Inflammatory macrophage treated with lipopolysaccharide for 4 hours (primary cell): ENCODE results near the gene MYO6.

Source experiments
- DNase-seq: peaks from one replicate; pipeline ENCODE4 v3.0.0-alpha.2; 2020

Gene MYO6

GRCh38 chr6:75830959-75831885 lies 82.2 kb downstream of the MYO6 start:
- no peak for DNase-seq

GRCh38 chr6:75834447-75834846 lies 85.4 kb downstream of the MYO6 start:
- DNase-seq: no peak

DNA sequence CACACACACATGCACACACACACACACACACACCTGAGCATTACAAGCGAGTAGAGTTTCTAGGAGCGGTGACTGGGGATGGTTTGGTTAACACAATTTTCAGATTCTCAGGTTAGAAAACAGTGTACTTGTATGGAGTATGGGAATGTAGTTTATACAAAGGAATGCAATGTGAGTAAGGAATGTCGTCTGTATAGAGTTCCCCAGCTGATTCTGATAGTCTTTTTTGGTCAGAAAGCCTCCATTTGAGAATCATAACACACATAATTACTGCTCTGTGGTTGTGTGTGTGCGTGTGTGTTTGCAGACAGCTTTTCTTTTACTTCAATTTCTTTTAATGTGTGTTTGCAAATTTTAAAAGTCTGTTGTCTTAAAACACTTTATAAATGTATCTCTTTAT lies 93.2 kb downstream of the MYO6 start:
- no peak for DNase-seq

DNA sequence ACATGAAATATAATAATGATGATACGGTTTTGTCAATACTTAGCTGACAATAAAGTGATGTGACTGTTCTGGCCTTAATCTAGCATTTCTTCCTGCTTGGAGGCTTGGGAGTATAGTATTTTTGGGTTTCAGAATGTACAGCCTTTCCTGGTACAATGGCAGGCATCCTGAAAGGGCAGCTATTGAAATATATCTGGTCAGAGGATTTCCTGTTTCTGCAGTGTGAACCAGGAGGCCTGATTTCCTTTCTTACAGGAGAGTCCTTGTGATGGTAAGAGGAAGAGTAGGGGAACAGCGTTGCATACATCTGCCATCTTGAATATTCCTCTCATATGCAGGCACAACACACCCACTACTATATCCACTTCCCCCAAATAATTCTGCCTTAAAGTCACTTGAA lies 93.7 kb downstream of the MYO6 start:
- no peak for DNase-seq

GRCh38 chr6:75843396-75843795 lies 94.4 kb downstream of the MYO6 start:
- no peak for DNase-seq

DNA sequence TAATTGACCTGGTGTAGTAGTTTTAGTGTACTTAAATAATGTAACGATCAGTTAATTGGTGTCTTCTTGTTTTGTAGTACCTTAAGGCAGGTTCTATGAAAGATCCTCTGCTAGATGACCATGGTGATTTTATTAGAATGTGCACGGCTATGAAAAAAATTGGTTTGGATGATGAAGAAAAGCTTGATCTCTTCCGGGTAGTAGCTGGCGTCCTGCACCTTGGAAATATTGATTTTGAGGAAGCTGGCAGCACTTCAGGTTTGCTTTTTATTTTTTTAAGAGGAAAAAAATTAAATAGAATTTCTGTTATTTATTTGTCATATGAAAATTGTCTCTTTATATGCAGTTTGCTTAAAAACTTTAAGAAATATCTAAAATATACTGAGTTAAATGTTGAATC lies 99.2 kb downstream of the MYO6 start:
- no peak for DNase-seq

GRCh38 chr6:75849329-75850025 lies 100.4 kb downstream of the MYO6 start:
- DNase-seq: no peak

GRCh38 chr6:75850026-75850833 lies 101.2 kb downstream of the MYO6 start:
- no peak for DNase-seq

- peak; percentile 1 for DNase-seq
These were observed 103.7 kb downstream of the MYO6 start for GRCh38 chr6:75852721-75853120.

DNA sequence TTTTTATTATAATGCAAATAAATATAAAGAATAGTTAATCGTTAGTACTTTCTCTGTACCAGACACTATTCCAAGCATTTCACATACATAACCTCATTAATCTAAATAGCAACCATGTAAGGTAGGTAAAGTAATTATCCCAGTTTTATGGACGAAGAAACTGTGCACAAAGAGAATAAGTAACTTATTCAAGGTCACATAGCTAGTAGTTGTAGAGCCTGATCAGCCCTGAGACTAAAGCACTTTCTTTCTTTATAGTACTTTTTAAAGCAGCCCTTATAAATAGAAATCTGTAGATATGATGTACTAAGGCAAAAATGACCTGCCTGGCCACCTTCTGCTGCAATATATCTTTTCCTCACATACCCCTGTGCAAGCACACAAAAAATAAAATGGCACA lies 104.8 kb downstream of the MYO6 start:
- no peak for DNase-seq

DNA sequence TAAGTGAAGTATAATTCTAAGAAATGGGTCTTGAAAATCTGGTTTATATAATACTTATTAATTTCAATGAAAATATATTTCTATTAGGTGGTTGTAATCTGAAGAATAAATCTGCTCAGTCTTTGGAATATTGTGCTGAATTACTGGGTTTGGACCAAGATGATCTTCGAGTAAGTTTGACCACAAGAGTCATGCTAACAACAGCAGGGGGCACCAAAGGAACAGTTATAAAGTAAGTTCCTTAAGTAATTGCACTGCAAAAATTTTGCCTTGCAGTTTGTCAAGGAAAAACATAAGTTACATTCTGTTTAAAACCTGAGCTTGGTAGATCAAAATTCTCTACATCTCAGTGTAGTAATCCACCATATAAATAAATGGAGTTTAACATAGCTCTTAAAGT lies 106.0 kb downstream of the MYO6 start:
- DNase-seq: peak; percentile 54

DNA sequence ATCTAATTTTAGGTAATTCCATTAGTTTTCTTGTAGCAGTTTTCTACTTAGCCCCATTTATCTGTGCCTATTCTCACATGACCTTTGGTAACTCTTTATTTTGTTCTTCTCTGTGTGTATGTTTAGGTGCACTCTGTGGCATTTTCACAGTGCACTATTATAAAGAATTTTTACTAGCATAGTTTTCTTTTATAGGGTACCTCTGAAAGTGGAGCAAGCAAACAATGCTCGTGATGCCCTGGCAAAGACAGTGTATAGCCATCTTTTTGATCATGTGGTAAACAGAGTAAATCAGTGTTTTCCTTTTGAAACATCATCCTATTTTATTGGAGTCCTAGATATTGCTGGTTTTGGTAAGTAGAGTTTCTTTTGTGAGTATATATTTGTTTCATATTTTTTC lies 107.9 kb downstream of the MYO6 start:
- DNase-seq: no peak

DNA sequence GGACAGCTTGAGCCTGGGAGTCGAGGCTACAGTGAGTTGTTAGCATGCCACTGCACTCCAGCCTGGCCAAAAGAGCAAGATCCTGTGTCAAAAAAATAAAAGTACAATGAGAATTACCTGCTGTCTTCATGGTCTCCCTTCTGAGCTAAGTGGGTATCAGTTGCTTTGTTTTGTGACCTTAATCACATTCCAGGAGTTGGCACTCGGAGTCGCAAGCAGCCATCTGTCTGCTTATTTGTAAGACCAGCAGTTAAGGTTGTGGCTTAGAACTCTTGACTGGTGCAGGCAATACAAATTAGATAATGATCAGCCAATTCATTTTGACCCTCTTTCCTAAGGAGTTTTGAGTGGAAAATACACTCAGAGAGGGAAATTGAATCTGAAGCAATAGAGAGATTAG lies 114.0 kb downstream of the MYO6 start:
- no peak for DNase-seq

- no peak for DNase-seq
These were observed 114.7 kb downstream of the MYO6 start for GRCh38 chr6:75863784-75864183.

GRCh38 chr6:75864446-75864845 lies 115.4 kb downstream of the MYO6 start:
- DNase-seq: no peak

GRCh38 chr6:75870389-75870788 lies 121.3 kb downstream of the MYO6 start:
- DNase-seq: no peak

DNA sequence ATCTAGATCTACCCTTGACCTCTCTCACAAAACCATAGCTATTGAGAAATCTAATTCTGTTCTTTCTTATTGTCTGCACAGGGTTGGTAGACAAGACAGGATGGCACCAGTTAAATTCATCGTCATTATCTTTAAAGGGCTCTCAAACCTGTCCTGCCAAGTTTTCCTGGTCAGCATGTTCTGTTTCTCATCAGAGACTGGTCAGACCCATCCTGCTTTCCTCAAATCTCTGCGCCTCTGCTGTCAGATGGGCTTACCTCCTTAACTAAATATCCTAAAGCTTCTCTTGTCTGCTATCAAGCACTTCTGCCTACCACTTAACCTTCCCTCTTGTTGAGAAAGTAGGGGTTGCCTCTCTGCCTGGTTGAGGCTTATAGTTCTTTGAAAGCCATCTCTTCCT lies 125.2 kb downstream of the MYO6 start:
- no peak for DNase-seq

GRCh38 chr6:75876152-75876551 lies 127.1 kb downstream of the MYO6 start:
- DNase-seq: no peak

GRCh38 chr6:75880305-75880704 lies 131.3 kb downstream of the MYO6 start:
- no peak for DNase-seq

DNA sequence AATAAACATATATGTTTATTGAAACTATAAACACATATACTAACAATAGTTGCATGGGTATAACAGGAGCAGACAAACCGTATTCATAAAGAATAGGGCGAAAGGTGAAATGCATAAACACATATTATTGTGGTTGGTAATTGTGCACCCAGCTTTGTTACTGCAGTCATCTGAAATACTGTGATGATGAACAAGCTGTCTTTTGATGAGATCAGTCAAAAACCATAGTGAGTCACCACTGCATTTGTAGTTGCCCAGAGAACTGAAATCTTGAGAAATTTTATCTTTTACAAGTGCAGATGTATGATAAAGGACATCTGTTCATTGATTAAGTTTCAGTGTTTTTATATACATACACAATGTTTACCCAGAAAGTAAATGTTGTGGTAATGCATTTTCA lies 133.7 kb downstream of the MYO6 start:
- peak; percentile 3 for DNase-seq

GRCh38 chr6:75884822-75885221 lies 135.8 kb downstream of the MYO6 start:
- DNase-seq: no peak

- DNase-seq: no peak
These were observed 143.3 kb downstream of the MYO6 start for GRCh38 chr6:75892384-75892783.

GRCh38 chr6:75893058-75893775 lies 144.2 kb downstream of the MYO6 start:
- peak; percentile 38 for DNase-seq
